GM19025 (cell line): ENCODE measurements around the gene SMPDL3A.

ENCODE experiments used
- ATAC-seq: cut with Tn5 transposase; IDR thresholded peaks from one replicate; pipeline ENCODE4 v1.9.1; 2021; ENCODE audit warnings: mild to moderate bottlenecking, low read depth, moderate library complexity; ENCODE audit not compliant: unreplicated experiment

SMPDL3A gene

DNA sequence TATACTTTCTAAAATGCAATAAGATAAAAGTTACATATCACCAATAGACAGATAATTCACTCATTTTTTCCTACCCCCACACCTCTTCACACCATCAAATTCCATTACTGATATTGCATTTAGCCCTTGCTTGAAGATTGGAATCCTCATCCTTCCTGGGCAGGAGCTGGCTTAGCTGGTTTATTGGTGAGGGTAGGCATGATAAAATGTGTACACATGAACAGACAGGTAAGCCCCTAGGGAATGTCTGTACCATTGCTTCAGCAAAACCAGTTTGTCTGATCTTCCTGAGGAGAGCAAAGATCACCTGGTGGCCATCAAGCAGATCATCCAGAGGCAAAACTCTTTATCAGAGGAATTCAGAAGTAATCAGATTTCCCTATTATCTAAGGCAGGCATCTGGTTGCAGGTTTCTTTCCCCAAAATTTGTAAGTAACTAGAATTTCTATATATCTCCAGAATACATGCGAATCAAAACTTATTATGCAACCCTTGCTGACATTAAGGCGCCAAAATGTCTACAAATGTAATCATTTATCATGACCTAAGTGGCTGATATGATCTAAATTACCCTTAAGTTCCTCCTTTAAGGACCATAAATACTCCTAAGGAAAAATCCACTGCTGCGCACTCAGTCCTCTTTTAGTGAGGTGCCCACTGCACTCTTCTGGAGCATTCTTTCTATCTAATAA is 16.2 kb upstream of the SMPDL3A start:
- no peak for ATAC-seq

DNA sequence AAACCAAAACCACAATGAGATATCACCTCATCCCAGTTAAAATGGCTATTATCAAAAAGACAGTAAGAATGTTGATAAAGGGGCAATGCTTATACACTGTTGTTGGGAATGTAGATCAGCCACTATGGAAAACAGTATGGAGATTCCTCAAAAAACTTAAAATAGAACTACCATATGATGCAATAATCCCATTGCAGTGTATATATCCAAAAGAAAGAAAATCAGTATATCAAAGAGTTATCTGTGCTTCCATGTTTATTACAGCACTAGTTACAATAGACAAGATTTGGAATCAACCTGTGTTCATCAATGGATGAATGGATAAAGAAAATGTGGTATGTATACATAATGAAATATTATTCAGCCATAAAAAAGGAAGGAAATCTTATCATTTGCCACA is 13.1 kb upstream of the SMPDL3A start:
- no peak for ATAC-seq

DNA sequence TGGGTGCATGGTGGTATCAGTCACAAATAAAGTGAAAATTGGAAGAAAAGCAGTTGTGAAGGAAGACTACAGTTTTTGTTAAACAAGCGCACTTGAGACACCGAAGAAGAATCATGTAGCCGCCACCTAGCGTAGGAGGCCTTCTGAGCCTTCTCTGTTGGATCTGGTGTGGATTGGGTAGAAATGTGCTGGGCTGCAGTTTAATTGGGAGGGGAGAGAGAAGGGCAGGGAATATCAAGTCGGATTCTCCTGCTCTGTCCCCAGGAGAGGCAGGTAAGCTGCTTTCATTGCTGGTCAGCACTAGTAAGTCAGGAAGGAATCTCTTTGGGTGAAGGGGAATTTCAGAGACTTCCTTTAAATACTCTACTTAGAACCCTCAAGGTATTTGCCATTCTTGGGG is 10.8 kb upstream of the SMPDL3A start:
- ATAC-seq, result no peak

DNA sequence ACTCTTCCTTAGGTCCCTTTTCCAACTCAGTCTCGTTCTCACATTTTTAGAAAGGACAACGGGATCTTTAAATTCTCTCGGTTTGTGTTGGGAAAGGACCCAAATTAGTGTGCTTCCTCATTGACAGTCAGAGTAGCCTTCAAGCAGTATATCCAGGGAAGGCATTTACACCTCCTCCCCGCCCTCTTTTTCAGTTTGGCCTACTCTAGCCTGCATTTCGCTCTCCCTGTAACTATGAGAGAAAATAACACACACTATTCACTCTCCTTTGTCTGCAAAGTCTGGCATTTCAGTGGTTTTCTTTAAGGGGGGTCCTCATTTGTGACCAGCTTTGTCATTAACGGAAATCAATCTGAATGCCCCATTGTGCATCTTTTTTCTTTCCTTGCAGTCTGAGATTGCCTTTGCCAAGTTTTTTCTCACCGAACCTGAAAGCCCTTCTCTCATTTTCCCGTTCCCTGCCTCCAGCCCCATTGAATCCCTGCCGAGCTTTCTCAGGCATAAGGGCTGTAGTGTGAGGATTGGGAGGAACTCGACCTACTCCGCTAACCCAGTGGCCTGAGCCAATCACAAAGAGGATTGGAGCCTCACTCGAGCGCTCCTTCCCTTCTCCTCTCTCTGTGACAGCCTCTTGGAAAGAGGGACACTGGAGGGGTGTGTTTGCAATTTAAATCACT is 9.9 kb upstream of the SMPDL3A start:
- ATAC-seq, result no peak

DNA sequence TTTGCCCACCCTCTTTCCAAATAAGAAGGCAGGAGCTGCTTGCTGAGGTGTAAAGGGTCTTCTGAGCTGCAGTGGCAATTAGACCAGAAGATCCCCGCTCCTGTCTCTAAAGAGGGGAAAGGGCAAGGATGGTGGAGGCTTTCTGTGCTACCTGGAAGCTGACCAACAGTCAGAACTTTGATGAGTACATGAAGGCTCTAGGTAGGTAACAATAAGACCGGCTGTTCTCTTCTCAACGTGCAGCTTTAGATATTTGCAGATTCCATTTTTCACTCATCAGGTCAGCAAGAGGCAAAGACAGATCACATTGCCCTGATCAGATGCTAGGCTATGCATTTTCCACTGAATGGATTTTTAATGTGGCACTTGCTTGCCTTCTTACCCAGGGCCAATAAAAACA is 9.4 kb upstream of the SMPDL3A start, which contains the start of gene FABP7:
Gene FABP7 (plus strand): TSS at position 50 of the 400 bp plus-strand sequence. CDS start 79 bp downstream, at position 129.
- ATAC-seq, result no peak

DNA sequence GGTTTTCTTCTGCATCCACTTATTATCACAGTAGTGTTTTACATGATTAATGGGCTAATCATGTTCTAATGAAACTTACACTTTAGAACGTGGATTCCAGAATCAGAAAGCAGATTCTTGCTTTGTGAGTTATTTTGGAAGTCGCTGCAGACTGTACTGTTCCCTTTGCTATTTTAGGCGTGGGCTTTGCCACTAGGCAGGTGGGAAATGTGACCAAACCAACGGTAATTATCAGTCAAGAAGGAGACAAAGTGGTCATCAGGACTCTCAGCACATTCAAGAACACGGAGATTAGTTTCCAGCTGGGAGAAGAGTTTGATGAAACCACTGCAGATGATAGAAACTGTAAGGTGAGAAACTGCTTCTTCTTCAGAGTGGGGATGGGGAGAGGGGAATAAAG is 8.9 kb upstream of the SMPDL3A start:
- no peak for ATAC-seq

DNA sequence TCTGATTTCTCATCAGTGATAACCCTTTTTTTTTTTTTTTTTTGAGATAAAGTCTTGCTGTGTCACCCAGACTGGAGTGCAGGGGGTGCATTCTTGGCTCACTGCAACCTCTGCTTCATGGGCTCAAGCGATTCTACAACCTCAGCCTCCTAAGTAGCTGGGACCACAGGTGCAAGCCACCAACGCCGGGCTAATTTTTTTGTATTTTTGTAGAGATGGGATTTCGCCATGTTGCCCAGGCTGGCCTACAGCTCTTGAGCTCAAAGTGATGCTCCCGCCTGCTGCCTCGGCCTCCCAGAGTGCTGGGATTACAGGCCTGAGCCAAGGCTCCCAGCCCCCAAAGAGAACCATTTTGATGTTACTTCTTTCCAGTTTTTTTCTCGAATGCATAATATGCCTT is 7.3 kb upstream of the SMPDL3A start:
- ATAC-seq, result no peak

DNA sequence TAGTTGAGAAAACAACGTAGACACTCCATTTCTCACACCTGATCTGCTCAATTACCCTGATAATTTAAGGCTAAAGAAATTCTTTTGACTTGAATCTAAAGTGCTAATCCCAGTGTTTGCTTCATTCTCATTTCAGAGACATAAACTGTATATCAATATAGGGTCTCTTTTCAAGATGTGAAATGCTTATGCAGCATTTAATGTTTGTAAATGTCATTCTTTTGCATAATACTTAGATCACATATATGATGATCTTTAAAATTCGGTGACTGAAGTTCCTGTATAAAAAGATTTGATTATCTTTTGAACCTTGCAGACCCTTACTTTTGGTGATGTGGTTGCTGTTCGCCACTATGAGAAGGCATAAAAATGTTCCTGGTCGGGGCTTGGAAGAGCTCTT is 5.7 kb upstream of the SMPDL3A start:
- ATAC-seq, result no peak

DNA sequence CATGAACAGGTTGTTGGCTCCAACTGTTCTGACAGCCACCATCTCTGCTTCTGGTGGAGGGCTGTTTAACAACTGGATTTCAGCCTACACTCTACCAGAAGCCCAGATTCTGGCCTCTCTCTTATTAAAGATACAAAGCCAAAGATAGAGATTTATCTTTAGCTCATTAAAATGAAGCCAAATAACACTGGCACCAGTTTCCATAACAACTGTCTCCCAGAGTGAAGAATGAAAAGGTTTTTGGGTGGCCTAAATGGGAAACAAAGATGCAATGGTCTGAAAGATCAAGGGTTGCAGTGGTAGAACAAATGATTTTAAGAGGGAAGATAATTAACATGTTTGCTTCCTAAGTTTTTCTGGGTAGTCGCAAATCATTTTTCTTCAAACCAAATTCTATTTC is 3.2 kb upstream of the SMPDL3A start:
- no peak for ATAC-seq

DNA sequence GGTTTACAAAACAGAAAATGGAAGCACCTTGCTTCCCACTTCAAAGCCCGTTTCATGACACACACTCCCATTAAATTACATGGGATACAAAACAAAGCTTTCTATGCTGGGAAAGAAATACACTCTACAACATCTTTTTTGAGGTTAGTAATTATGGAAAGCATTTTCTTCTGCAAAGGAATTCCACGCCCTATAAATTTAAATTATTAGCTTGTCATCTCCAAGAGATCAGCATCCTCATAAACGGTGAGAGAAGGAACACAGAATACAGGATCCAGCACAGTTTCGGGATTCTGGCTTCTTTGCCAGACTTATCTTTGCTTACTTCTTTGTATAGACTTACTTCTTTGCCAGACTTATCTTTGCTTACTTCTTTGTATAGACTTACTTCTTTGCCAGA is 1.3 kb upstream of the SMPDL3A start:
- ATAC-seq, result no peak

DNA sequence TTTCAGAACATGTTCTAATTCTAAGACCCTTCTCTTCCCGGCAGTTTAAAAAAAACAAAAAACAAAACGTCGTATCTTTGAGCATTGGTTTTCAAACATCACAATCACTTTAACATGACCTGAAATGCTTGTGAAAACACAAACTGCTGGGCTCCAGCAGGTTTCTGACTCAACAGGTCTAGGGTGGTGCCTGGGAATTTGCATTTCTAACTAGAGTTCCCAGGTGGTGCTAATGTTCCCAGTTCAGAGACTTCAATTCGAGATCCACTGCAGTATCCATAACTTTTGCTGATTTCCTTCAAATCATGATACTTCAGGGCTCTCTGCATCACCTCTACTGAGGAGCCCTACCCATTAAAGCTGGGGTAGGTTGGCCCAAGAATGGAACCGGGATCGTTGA is 850 bp upstream of the SMPDL3A start:
- no peak for ATAC-seq

DNA sequence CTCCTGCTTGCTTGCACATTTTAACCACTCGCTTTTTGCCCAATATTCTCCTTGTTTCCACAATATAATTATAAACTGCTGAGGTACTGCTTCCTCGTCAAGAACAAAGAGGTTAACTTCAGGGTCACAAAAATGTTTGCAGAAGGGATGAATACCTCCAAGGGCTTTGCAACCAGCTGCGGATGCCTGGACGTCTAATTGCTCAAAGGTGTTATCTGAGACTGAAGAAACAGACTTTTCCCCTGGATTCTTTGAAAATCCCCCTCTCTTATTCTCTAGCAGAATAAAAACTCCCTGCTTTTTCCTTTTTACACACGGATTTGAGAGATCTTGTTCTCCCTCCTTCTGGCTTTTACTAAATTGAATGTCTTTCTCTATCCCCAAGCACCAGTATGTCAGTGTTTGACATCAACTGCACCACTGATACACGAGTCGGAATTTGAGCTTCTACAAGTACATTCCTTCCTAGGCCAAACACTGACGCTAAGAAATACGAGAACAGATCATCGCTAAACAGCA is 336 bp upstream of the SMPDL3A start:
- no peak for ATAC-seq

DNA sequence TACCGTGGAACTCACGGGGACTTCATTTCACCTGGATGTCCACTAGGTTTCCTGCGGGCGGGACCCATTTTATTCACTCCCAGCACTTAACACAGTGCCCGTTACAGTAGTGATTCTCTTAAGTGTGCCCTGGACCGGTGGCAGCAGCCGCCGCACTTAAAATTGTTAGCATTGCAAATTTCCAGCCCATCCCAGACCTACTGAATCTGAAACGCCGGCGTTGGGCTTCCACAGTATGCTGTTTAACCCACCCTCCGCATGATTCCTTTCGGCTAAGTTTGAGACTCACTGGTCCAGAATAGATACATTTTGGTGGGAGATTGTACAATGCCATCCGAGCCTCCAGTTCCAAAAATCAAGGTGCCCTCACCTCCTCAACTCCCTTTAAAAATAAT is 967 bp downstream of the SMPDL3A start:
- no peak for ATAC-seq

DNA sequence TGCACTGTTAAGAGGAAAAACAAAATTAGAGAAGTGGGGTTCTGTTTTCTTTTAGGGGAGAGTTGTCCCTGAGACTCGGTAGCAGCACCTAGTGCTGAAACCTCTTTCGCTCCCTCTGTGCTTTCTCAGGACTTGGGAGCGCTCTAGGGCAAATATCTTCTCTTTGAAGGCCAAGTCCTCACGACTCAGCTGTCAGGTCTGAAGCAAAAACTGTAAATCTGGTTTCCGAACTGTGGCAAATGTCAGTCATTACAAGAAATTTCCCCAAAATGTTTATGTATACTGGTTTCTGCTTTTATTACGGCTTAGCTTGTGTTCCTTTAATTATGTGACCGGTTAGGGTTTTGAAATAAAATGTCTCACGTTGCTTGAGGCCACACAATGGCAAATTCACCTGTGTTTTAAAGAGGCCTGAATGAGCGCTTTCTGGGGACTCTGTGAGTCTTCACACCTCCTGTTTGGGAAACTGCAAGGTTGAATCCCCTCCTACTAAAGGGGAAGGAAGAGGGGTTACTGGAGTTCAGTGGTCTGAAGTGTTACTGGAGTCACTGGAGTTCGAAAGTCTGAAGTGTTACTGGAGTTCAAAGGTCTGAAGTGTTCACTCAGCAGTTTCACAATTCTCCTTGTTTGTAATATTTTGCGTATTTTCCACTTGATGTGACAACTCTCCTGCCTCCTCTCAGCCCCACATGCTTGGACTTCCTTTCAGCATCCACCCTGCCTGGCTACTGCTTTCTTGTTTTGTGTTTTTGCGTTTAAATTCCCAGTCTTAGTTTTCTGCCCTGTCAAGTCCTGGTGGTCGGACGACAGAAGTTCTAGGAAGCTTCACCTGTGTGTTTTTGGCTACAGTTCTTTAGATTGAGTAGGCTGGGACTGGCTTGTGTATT is 1.6 kb downstream of the SMPDL3A start:
- no peak for ATAC-seq

DNA sequence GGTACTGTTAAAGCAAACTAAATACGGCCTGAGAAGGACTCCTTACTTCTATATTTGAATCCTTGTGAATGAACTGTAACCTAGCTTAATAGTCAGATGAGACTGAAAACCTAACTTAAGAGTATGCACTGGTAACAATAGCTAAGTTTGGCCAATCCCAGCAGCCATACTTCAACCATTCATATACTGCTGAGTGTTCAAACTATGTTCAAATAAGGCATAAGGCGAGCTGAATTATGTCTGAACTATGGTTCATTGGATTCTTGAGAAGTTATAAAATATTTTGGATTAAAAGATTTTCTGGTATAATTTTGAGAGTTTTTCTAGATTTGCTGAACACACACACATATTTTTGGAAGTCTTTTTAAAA is 2.2 kb downstream of the SMPDL3A start:
- ATAC-seq, result no peak

DNA sequence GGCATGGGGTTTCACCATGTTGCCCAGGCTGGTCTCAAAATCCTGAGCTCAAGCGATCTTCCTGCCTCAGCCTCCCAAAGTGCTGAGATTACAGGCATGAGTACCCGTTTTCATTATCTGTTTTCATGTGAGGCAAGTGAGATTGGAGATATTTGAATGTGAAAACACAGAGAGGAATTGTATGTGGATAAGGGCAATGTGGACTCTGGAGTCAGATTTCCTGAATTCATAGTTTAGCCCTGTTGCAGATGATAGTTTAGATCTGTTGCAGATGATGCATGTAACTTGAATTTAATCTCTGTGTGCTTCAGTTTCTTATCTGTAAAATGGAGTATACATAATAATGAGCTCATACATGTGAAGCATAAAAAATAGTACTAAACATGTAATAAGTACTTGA is 3.7 kb downstream of the SMPDL3A start:
- ATAC-seq, result no peak

DNA sequence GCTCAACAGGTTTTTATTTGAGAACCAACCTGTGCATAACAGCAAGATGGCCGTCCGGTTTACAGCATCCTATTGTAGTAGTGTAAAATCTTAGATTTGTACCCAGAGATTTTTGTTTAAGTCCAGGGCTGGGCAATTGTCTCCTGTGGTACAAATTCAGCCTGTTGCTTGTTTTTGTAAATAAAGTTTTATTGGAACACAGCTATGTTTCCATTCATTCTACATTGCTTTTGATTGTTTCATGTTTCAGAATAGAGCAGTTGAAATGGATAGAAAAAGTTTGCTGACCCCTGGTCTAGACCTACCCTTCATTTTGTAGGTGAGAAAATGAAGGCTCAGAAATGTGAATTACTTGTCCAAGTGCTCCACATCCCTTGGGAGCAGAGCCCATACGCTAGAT is 8.5 kb downstream of the SMPDL3A start:
- ATAC-seq, result no peak

DNA sequence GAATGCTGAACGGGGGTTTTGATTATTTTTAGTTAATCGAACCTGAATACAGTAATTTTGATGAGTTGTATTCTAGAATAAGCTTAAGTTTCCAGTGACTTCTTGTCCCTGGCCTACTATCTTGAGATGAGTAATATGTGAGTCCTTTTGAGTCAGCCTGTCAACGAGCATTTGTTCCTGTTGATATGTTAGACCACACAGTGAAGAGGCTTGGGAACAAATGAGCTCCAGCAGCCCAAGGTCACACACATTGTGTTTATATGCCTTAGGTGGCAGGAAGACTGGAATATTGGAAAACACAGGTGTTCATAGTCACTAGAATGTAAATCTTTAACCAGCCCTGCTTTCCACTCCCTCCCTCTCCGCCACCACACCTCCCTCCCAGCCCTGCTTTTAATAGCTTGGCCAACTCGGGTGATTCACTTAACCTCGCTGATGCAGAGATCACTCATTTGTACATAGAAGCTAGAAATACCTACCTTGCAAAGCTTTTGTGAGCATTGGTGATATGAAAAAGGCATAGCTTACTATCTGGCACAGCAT is 9.1 kb downstream of the SMPDL3A start:
- ATAC-seq, result peak; percentile 87

DNA sequence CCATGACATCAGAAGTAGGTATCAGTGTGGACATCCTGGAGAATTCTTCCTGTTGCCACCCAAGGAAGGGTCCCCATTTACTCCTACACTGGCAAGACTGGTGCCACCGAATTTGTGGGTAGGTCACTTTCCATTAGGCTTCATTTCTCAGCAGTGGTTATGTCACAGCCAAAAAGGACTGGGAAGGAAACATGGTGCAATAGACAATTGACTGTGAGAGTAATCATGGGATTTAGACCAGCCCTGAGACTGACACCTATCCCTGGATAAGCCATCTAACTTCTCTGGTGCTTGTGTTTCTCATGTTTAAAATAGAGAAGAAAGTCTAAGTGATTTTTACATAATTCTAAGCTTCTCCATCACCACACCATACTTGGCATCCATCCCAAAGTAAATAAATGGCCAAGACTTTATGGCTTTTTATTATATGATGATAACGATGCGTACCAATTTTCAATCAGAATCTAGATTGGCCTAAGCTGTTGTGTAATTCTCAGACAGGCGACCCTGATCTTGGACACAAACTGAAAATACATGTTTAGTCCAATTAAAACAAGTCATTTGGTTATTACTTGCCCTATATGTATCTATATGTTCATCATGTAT is 10.2 kb downstream of the SMPDL3A start:
- ATAC-seq, result no peak

DNA sequence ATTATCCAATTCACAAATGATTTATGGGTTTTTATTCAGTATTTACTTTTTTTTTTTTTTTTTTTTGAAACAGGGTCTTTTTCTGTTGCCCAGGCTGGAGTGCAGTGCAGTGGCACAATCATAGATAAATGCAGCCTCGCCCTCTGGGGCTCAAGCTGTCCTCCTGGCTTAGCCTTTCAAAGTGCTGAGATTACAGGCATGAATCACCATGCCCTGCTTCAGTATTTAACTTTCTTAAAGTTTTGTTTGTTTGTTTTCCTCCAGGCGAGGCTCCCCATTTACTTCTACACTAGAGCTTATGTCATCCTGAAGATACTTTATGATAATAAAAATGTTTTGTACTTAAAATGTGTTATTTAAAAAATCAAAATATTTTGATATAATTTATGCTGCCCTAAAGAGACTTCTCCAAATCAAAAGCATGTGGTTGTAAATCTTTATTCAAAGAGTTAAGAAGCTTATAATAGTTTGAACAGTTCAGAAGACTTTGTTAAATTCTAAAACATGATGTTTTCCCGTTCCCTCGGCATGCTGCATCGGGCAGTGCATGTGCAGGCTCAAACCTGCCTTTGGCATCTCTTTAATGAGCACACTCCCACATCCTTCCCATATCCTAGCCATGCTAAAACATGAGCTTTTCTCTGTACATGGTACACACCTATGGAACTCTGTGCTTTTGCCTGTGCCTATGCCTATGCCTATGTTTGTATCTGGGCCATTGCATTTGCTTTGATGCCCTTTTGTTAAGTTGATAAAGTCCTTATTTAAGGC is 11.0 kb downstream of the SMPDL3A start:
- no peak for ATAC-seq
